COLO829 (cell line): Measurements from ENCODE around the gene REX1BD.

ENCODE experiments used
- DNase-seq: peaks from one replicate; pipeline ENCODE4 v3.0.0; 2012; ENCODE audit warnings: low spot score

Gene REX1BD

GRCh38 chr19:18613589-18614234, 25.1 kb downstream of the REX1BD start:
- DNase-seq, result no peak

GRCh38 chr19:18616023-18616422, 27.4 kb downstream of the REX1BD start:
- DNase-seq, result no peak

GRCh38 chr19:18617562-18617961, 29.0 kb downstream of the REX1BD start:
- no peak for DNase-seq

- DNase-seq, result no peak
Measured at GRCh38 chr19:18618236-18618635, 29.6 kb downstream of the REX1BD start.

- DNase-seq, result no peak
Measured at GRCh38 chr19:18620311-18620710, 31.7 kb downstream of the REX1BD start.

- no peak for DNase-seq
Measured at GRCh38 chr19:18620902-18621301, 32.3 kb downstream of the REX1BD start.

- no peak for DNase-seq
Measured at GRCh38 chr19:18626906-18627305, 38.3 kb downstream of the REX1BD start.

GRCh38 chr19:18629166-18630088, 40.8 kb downstream of the REX1BD start:
- DNase-seq, result no peak

- no peak for DNase-seq
Measured at GRCh38 chr19:18633321-18633720, 44.7 kb downstream of the REX1BD start.

- DNase-seq, result no peak
Measured at GRCh38 chr19:18634612-18635297, 46.2 kb downstream of the REX1BD start.

GRCh38 chr19:18635831-18636182, 47.2 kb downstream of the REX1BD start:
- DNase-seq, result no peak

GRCh38 chr19:18636183-18636968, 47.8 kb downstream of the REX1BD start:
- DNase-seq, result peak; percentile 100

- no peak for DNase-seq
Measured at GRCh38 chr19:18636969-18637629, 48.5 kb downstream of the REX1BD start, which contains the start of gene KLHL26. Gene KLHL26 (plus strand): TSS chr19:18637028. CDS start chr19:18637055, 27 bp downstream.

GRCh38 chr19:18637673-18638630, 49.4 kb downstream of the REX1BD start:
- no peak for DNase-seq

GRCh38 chr19:18639706-18640243, 51.2 kb downstream of the REX1BD start:
- no peak for DNase-seq
